Breast epithelium (tissue), 3 donors: ENCODE results near the gene GNAZ.

Experiments
- POLR2A ChIP-seq: fragments of 450-650 bp; IDR thresholded peaks from one replicate; pipeline ENCODE4 v1.6.1; 2016; ENCODE audit warnings: antibody characterized with exemption, mild to moderate bottlenecking, moderate library complexity
- POLR2AphosphoS5 ChIP-seq, 3 donors: sonication (generic); formaldehyde crosslinking; IDR thresholded peaks; one replicate each; pipeline ENCODE4 v1.6.1; 2017; ENCODE audit warnings: antibody characterized with exemption in 3 of 3
- TF ChIP-seq, protein P1 (sequence below), 3 donors: fragments of 450-650 bp; IDR thresholded peaks; one replicate each; pipeline ENCODE4 v1.5.1; 2016 to 2017; ENCODE audit warnings: antibody characterized with exemption in 3 of 3, mild to moderate bottlenecking in 3 of 3, moderate library complexity in 3 of 3

GRCh38 chr22:23146478-23147205 lies 76.3 kb downstream of the GNAZ start:
- TF ChIP-seq, protein P1, sequence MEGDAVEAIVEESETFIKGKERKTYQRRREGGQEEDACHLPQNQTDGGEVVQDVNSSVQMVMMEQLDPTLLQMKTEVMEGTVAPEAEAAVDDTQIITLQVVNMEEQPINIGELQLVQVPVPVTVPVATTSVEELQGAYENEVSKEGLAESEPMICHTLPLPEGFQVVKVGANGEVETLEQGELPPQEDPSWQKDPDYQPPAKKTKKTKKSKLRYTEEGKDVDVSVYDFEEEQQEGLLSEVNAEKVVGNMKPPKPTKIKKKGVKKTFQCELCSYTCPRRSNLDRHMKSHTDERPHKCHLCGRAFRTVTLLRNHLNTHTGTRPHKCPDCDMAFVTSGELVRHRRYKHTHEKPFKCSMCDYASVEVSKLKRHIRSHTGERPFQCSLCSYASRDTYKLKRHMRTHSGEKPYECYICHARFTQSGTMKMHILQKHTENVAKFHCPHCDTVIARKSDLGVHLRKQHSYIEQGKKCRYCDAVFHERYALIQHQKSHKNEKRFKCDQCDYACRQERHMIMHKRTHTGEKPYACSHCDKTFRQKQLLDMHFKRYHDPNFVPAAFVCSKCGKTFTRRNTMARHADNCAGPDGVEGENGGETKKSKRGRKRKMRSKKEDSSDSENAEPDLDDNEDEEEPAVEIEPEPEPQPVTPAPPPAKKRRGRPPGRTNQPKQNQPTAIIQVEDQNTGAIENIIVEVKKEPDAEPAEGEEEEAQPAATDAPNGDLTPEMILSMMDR (IDR thresholded peaks at IDR 0.05): no peak
- TF ChIP-seq POLR2A (no peak), POLR2AphosphoS5 (IDR thresholded peaks at IDR 0.05) (no peak)
